ENCODE results near the gene EIF2S1.
"Not testable (repeated sequence)": the region's sequence is repeated elsewhere in the genome, so short reads cannot be mapped to it uniquely, and the experiment has no call there.

EIF2S1 gene

GRCh38 chr14:67371247-67372148 lies 11.4 kb downstream of the EIF2S1 start:
- DNase-seq (ENCODE audit: low spot score) = no peak

GRCh38 chr14:67372833-67373232 lies 12.7 kb downstream of the EIF2S1 start:
- DNase-seq (ENCODE audit: low spot score) = no peak

- DNase-seq (ENCODE audit: low spot score) = no peak
These were observed 13.2 kb downstream of the EIF2S1 start for GRCh38 chr14:67373347-67373746.

DNA sequence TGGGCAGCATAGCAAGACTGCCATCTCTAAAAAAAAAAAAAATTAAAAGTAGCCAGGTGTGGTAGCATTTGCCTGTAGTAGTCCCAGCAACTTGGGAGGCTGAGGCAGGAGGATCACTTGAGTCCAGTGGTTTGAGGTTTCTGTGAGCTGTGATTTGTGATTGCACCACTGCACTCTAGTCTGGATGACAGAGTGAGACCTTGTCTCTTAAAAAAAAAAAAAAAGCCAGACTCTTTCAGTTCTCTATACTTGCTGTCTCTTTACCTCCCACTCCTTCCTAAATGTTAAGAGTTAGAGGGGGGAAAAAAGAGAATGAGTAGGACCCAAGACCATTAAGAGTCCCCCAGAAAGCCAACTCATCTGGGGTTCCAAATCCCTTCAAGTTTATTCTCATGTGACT lies 17.8 kb downstream of the EIF2S1 start:
- DNase-seq (ENCODE audit: low spot score) = no peak

GRCh38 chr14:67385120-67385519 lies 25.0 kb downstream of the EIF2S1 start:
- DNase-seq (ENCODE audit: low spot score) = no peak

DNA sequence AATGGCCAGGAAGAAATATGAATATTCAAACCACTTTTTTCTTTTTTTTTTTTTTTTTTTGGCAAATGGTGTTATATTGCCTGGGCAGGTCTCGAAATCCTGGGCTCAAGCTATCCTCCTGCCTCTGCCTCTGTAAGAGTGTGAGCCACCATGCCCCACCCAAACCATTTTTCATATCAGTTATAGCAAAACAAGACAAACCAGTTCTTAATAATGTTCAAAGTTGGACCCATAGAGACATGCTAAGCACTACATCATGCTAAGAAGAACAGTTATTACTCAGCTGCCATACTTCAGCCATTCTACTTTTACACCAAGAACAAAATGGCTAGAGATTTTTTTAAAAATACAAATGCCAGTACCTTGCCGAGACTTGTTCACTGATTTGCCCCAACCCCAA lies 25.5 kb downstream of the EIF2S1 start:
- no peak for DNase-seq (ENCODE audit: low spot score)

DNA sequence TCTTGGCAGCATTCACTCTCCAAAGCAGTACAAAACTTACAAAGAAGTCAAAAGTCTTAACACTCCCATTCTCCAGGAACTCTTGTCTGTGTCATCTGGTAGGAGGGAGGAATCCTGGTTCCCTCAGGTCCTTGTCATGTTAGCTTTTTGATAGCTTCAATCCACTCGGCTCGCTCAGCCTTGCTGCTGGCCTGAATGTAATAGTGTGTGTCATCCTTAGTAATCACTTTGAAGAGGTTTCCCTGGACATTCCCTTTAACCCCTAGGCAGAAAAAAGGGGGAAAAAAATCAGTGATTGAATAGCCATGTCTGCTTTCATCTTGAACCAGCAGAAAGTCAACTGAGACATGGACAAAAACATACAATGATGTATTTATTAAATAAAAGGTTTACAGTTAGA lies 27.1 kb downstream of the EIF2S1 start:
- DNase-seq (ENCODE audit: low spot score) = no peak

GRCh38 chr14:67389275-67389674 lies 29.1 kb downstream of the EIF2S1 start:
- no peak for DNase-seq (ENCODE audit: low spot score)

DNA sequence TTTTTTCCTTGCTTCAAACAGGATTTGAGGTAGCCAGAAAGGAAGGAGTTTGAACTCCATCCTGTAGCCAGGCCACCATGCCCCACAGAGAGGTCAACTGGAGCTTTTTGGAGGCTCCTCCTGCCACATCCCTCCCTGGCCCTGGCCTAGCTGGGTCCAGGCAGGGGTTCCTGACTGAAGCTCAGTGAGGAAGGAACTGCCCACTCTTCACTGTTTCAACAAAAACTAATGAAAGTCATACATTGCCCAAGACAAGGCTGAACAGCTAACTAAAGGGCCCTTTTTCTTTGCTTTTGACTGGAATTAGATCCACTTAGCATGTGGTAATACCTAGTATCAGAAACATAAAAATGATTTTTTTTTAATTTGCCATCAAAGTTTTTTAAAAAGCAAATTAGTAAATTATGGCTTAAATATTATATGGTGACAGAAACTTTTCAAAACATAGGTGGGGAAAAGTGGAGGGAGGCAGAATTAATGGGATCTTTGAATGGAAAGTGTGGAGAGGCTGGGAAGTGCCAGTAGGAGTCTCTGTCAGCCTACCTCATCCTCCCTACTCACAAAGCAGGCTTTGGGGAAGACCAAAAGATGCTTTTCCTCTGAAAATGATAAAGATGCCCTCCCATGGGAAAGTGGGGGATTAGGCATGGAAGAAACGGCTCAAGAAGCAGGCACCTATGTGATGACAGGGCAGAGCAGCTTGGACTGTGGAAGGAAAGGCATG lies 29.8 kb downstream of the EIF2S1 start:
- DNase-seq (ENCODE audit: low spot score) = no peak

DNA sequence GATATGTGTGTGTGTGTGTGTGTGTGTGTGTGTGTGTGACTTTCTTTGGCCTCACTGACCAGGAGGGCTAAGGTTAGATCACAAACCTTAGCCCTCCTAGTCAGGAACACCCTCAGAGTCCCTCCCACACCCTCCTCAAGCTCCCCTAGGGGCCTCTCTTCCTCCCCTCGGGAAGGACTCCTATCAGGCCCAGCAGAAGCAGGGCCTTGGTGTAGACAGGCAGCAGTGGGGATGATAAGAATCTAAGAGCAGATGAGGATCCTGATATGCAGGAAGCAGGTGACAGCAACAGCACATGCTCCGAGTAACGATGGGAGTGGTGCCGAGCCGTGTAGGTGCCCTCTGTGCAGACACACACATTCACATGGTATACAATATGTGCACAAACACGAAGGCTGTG lies 31.1 kb downstream of the EIF2S1 start:
- DNase-seq (ENCODE audit: low spot score) = no peak

DNA sequence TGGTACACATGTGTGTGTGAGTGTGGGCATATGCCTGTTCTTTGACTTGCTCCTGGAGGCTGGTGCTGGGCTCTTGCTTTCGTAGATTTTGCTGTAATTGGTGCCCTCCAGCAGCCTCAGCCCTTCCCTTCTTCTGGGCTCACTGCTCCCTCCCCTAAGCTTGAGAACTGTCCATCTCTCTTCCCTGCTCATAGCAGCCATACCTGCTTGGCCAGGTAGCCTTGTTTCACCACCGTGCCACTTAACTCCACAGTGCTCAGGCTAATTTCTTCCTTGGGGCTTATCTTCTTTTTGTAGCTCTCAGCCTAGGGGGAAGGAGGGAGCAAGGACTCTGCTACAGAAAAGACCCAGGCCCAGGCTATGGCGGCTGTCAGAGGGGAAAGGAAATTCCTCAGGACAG lies 32.0 kb downstream of the EIF2S1 start:
- no peak for DNase-seq (ENCODE audit: low spot score)

DNA sequence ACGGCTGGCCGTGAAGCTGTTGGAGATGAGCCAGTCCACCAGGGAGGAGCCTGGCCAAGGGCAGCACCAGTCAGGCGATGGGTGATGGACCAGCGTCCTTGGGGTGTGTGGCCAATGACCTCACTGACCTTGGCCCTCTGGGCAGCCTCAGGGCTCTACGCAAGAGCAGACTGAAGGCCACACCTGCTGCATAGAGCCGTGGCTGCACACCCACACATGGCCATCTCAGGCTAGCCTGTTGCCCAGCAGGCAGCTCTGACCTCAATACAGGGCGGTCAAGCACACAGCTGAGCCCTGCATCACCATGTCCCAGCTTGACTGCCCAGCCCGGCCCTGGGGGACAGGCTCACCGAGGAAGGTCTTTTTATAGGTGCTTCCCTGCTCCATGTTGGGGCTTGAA lies 32.7 kb downstream of the EIF2S1 start:
- DNase-seq (ENCODE audit: low spot score) = no peak

DNA sequence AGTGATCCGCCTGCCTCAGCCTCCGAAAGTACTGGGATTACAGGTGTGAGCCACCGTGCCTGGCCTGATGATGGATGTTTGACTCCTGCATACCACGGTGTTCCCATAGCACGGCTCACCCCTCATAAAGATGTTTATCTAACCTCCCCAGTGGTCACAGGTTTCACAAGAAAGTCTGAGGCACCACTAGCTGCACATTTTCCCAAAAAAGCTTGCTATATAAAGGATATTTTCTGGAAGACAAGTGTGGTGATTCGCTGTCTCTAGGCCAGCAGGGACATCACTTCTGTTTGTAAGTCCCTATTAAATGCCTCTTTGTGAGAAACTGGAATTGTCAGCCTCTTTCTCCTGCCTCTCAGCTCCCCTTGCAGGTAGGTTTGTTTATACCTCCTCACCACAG lies 33.6 kb downstream of the EIF2S1 start:
- no peak for DNase-seq (ENCODE audit: low spot score)

GRCh38 chr14:67395086-67395875 lies 35.2 kb downstream of the EIF2S1 start:
- DNase-seq (ENCODE audit: low spot score) = no peak

GRCh38 chr14:67395876-67396189 lies 35.7 kb downstream of the EIF2S1 start:
- no peak for DNase-seq (ENCODE audit: low spot score)

DNA sequence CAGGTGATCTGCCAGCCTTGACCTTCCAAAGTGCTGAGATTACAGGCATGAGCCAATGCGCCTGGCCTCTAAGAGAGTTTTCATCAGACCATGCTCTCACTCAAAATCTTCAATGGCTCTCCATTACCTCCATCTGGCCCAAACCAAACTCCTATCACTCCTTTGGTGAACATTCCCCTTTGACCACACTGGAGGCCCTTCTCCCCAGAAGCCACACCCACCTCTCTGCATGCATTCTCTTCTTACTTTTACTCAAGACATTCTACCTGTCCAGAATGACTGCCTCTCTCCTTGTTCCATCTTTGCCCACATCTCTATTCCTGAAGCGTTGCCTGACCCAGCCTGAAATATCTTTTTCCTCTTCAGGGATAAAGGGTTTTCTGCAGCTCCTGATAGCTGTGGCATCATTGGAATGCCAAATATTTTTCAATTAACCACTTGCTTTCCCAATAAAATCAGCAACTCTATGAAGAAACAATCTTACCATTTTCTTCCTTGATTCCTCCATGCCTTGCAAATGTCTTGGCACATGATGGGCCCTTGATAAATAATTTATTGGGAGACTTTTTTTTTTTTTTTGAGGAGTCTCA lies 36.3 kb downstream of the EIF2S1 start:
- DNase-seq (ENCODE audit: low spot score) = no peak

- no peak for DNase-seq (ENCODE audit: low spot score)
These were observed 37.4 kb downstream of the EIF2S1 start for GRCh38 chr14:67397536-67397935.

DNA sequence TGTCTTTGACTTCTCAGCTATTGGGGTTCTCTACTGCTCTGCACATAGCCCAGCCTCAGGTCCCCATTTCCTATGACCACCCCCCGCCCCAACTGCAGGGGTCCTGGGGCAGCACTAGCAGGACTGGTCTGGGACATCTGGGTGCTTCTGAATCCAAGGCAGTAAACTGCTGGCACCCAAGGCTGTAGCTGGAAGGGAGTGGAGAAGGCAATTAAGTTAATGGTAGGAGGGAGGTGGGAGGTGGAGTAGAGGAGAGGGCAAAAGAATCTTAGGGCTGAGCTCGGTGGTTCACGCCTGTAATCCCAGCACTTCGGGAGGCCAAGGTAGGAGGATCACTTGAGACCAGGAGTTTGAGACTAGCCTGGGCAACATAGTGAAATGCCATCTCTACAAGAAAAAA lies 40.3 kb downstream of the EIF2S1 start:
- DNase-seq (ENCODE audit: low spot score) = no peak

DNA sequence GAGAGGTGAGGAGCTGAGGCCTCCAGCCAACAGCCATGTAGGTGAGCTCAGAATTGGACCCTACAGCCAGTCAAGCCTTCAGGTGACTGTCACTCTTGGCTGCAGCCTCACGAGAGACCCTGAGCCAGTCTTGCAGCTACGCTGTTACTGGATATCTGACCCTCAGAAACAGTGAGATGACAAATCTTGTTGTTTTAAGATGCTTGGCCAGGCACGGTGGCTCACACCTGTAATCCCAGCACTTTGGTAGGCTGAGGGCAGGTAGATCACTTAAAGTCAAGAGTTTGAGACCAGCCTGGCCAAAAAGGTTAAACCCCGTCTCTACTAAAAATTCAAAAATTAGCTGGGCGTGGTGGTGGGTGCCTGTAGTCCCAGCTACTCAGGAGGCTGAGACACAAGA lies 45.6 kb downstream of the EIF2S1 start:
- DNase-seq (ENCODE audit: low spot score) = no peak

- DNase-seq (ENCODE audit: low spot score) = not testable (repeated sequence)
These were observed 48.1 kb downstream of the EIF2S1 start for GRCh38 chr14:67408122-67408801.

- no peak for DNase-seq (ENCODE audit: low spot score)
These were observed 49.3 kb downstream of the EIF2S1 start for GRCh38 chr14:67409461-67409860.

GRCh38 chr14:67410313-67410712 lies 50.2 kb downstream of the EIF2S1 start:
- DNase-seq (ENCODE audit: low spot score) = no peak

All from D341Med (cell line).